GM12892 (cell line): Measurements from ENCODE around the gene STARD13.

Experiments used
- POLR2A ChIP-seq: IDR thresholded peaks from 2 replicates; pipeline ENCODE4 v1.6.1; 2011; ENCODE audit warnings: low read depth, low read length, control low read depth
- POLR2AphosphoS5 ChIP-seq: IDR thresholded peaks from 2 replicates; pipeline ENCODE4 v1.6.1; 2011; ENCODE audit warnings: low read depth, low read length, control low read depth
- TAF1 ChIP-seq: IDR thresholded peaks from 2 replicates; pipeline ENCODE4 v1.6.1; 2011; ENCODE audit warnings: low read depth, mild to moderate bottlenecking, control low read depth, low read length, borderline replicate concordance

DNA sequence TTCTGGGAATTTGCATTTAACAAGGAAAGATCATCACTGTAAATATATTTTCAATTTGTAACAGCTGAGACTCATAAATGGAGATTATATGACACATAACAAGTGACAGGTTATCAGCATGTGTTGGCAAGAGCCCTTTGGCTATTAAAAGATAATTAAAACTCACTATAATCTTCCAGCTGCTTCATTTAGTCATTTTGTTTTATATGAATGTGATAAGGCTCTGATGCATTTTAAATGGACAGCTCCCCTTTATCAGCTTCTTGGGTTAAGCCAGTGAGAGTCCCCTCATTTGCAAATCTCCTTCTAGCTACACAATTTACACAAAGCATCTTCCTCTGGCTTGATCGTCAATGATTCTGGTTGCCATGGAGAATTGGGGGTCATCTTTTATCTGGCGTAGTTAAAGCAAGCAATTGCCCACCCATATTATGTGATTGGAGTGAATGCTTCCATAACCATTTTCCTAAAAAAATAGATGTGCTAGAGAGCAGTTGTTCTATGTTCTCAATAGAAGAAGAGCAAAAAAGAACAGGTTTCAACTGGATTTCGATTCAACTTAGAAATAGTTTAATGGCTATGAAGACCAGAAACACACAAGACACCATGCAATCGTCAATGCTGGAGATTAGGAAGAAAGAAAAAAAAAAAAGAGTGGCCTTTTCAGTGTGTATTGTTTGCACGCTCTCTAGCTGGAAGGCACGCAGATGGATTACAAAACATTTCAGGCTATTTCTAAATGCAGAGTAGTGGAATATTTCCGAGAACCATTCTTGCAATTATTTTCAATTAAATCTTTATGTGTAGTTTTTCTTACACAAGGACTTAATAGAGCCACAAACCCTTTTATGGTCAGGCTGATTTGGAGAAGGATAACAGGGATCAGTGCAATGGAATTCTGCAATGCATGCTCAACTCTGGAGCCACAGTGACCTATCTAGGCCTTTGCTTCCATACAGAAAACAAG lies 27.4 kb downstream of the STARD13 start:
- TF ChIP-seq POLR2A: no peak
- TF ChIP-seq TAF1: no peak
- TF ChIP-seq POLR2AphosphoS5: no peak
